ENCODE measurements around the gene SMYD3.

- TF ChIP-seq CTCF (conservative IDR thresholded peaks at IDR 0.05) (no peak), EZH2 (IDR thresholded peaks at IDR 0.05; ENCODE audit: low read depth) (no peak)
Measured at GRCh38 chr1:246064891-246065290, 442.2 kb downstream of the SMYD3 start.
